Measurements from ENCODE around the gene TPT1. TPM values are rescaled to one million over a fixed set of nuclear protein-coding genes. Genes with fewer than 3 reads are reported as not detected.
A peak's percentile ranks its signal among the peaks of the same experiment; 100 is the strongest.
"Not testable (repeated sequence)": the region's sequence is repeated elsewhere in the genome, so short reads cannot be mapped to it uniquely, and the experiment has no call there.

Gene TPT1
- over 10,000 TPM in 1 of 12 donors, 1,000 to 10,000 TPM in 10, 100 to 1,000 TPM in 1; 939 to 10,110 (median 8,602) TPM for polyA plus RNA-seq (ENCODE audit: insufficient read length in 12 of 12)
- long read RNA-seq, donor 1, full-length matches to known transcripts: 4,333 of 5,417 reads
- long read RNA-seq, donor 1, partial matches to known transcripts: 934 of 5,417 reads
- long read RNA-seq, donor 1, other reads (novel, unspliced or antisense): 150 of 5,417 reads
- long read RNA-seq, donor 2, full-length matches to known transcripts: 2,905 of 3,628 reads
- long read RNA-seq, donor 2, partial matches to known transcripts: 610 of 3,628 reads
- long read RNA-seq, donor 2, other reads (novel, unspliced or antisense): 113 of 3,628 reads
- long read RNA-seq, donor 3, full-length matches to known transcripts: 2,340 of 2,730 reads
- long read RNA-seq, donor 3, partial matches to known transcripts: 306 of 2,730 reads
- long read RNA-seq, donor 3, other reads (novel, unspliced or antisense): 84 of 2,730 reads
- long read RNA-seq, donor 4, full-length matches to known transcripts: 1,991 of 2,287 reads
- long read RNA-seq, donor 4, partial matches to known transcripts: 251 of 2,287 reads
- long read RNA-seq, donor 4, other reads (novel, unspliced or antisense): 45 of 2,287 reads
- long read RNA-seq, donor 5, full-length matches to known transcripts: 2,486 of 3,078 reads
- long read RNA-seq, donor 5, partial matches to known transcripts: 515 of 3,078 reads
- long read RNA-seq, donor 5, other reads (novel, unspliced or antisense): 77 of 3,078 reads
- long read RNA-seq, donor 6, full-length matches to known transcripts: 2,813 of 3,291 reads
- long read RNA-seq, donor 6, partial matches to known transcripts: 398 of 3,291 reads
- long read RNA-seq, donor 6, other reads (novel, unspliced or antisense): 80 of 3,291 reads
- long read RNA-seq, donor 7, full-length matches to known transcripts: 2,218 of 2,567 reads
- long read RNA-seq, donor 7, partial matches to known transcripts: 284 of 2,567 reads
- long read RNA-seq, donor 7, other reads (novel, unspliced or antisense): 65 of 2,567 reads
- long read RNA-seq, donor 8, full-length matches to known transcripts: 3,425 of 4,036 reads
- long read RNA-seq, donor 8, partial matches to known transcripts: 480 of 4,036 reads
- long read RNA-seq, donor 8, other reads (novel, unspliced or antisense): 131 of 4,036 reads
- long read RNA-seq, donor 9, full-length matches to known transcripts: 2,746 of 3,319 reads
- long read RNA-seq, donor 9, partial matches to known transcripts: 497 of 3,319 reads
- long read RNA-seq, donor 9, other reads (novel, unspliced or antisense): 76 of 3,319 reads
- long read RNA-seq, donor 10, full-length matches to known transcripts: 3,400 of 3,961 reads
- long read RNA-seq, donor 10, partial matches to known transcripts: 477 of 3,961 reads
- long read RNA-seq, donor 10, other reads (novel, unspliced or antisense): 84 of 3,961 reads
- long read RNA-seq, donor 11, full-length matches to known transcripts: 3,996 of 4,760 reads
- long read RNA-seq, donor 11, partial matches to known transcripts: 630 of 4,760 reads
- long read RNA-seq, donor 11, other reads (novel, unspliced or antisense): 134 of 4,760 reads

GRCh38 chr13:45341034-45341798 is at the start of gene TPT1:
TPT1 (minus strand) TSS chr13:45341183; CDS start chr13:45341069, 114 bp downstream.
- DNase-seq: peak; percentile 99

DNA sequence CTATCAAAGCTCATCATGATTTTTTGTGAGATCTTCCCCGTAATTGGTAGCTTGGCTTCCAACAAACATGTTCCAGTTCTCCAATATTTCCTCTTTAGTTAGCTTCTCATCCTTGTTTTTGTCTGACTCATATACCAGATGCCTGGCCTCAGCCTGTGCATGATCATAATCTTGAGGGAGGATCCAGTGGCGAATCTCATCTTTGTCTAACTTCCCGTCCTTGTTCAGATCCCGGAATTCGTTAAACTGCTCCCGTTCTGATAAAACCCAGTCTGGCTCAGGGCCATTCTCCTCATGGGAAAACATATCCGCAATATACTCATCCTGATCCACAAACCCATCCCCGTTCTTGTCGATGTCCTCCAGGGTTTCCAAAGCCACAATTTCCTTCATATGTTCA is 49.4 kb upstream of the TPT1 start:
- DNase-seq: not testable (repeated sequence)

- no peak for DNase-seq
These were observed 47.7 kb upstream of the TPT1 start for GRCh38 chr13:45388664-45389063.

DNA sequence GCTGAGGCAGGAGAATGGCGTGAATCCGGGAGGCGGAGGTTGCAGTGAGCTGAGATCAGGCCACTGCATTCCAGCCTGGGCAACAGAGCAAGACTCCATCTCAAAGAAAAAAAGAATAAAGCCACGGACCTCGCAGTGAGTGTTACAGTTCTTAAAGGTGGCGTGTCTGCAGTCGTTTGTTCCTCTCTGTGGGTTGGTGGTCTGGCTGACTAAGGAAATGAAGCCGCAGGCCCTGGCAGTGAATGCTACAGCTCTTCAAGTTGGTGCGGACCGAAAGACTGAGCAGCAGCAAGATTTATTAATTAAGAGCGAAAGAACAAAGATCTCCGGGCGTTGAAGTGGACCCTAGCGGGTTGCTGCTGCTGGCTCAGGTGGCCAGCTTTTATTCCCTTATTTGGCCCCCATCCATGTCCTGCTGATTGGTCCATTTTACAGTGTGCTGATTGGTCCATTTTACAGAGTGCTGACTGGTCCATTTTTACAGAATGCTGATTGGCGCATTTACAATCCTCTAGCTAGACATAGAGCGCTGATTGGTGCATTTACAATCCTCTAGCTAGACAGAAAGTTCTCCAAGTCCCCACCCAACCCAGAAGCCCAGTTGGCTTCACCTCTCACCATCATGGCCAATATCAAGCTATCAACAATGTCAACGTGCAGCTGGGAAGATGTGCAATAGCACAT is 46.1 kb upstream of the TPT1 start:
- not testable (repeated sequence) for DNase-seq

DNA sequence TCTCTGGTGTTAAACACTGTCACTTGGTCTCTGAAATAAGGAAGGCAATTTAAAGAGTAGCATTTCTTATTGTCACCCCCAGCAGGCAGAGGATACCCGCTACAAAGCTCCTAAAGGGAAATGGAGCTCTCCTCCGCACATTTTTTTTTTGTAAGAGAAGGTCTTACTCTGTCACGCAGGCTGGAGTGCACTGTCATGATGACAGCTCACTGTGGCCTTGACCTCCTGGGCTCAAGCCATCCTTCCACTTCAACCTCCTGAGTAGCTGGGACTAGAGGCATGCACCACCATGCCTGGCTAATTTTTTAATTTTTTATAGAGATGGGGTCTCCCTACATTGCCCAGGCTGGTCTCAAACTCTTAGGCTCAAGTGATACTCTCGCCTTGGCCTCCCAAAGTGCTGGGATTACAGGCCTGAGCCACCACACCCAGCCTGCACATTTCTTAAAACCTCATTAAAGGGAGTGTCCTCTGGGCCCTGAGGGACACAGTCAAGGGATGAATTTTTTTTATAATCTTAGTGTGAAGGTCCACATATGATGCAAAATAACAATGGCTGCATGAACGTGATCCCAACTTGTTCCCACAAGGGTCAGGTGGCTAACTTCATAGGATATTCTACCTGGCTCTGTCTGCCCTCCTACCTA is 45.0 kb upstream of the TPT1 start:
- DNase-seq: no peak

DNA sequence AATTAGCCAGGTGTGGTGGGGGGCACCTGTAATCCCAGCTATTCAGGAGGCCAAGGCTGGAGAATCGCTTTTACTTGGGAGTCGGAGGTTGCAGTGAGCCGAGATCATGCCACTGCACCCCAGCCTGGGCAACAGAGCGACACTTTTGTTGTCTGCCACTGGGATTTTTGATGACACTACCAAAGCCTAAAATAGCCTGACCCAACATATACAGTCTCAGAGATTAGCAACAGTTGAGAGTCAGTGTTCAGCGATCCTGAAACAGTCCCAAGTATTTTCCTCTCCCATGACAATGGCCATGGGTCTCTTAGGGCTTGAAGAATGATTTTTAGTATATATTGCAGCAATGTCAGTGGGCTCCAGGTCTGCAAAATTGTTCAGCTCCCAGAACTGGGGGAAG is 44.3 kb upstream of the TPT1 start:
- DNase-seq: no peak

- no peak for DNase-seq
These were observed 43.6 kb upstream of the TPT1 start for GRCh38 chr13:45384474-45385174.

DNA sequence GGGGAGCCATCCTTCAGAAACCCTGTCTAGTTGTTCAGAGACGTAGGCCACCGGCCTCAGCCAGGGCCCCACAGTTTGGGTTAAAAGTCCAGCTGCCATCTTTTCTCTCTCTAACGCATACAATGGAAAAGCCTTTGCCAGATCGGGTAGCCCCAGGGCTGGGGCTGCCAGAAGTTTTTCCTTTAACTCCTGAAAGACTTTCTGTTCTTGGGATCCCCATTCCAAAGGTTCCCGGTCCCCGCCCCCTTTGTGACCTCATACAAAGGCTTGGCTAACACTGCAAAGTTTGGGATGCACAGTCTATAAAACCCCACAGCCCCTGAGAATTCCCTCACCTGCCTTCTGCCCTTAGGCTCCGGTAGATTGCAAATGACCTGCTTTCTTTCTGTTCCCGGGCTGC is 41.8 kb upstream of the TPT1 start:
- DNase-seq: not testable (repeated sequence)

- no peak for DNase-seq
These were observed 40.2 kb upstream of the TPT1 start for GRCh38 chr13:45381196-45381595.

GRCh38 chr13:45380708-45381107 is 39.7 kb upstream of the TPT1 start:
- not testable (repeated sequence) for DNase-seq

DNA sequence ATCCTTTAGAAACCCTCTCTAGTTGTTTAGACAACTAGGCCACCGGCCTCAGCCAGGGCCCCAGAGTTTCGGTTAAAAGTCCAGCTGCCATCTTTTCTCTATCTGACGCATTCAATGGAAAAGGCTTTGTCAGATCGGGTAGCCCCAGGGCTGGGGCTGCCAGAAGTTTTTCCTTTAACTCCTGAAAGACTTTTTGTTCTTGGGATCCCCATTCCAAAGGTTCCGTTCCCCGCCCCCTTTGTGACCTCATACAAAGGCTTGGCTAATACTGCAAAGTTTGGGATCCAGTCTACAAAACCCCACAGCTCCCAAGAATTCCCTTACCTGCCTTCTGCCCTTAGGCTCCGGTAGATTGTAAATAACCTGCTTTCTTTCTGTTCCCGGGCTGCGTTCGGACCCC is 38.5 kb upstream of the TPT1 start:
- DNase-seq: not testable (repeated sequence)

GRCh38 chr13:45378786-45379185 is 37.8 kb upstream of the TPT1 start:
- not testable (repeated sequence) for DNase-seq

DNA sequence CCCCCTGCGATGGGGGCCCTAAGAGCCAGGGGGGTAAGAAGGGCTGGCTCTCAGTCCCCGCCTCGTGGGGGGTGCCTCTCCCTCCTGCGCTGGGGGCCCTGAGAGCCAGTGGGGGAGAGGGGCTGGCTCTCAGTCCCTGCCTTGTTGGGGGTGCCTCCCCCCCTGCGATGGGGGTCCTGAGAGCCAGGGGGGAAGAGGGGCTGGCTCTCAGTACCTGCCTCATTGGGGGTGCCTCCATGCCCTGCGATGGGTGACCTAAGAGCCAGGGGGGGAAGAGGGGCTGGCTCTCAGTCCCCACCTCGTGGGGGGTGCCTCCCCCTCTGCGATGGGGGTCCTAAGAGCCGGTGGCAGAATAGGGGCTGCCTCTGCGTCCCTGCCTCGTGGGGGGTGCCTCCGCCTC is 36.3 kb upstream of the TPT1 start:
- DNase-seq: not testable (repeated sequence)

DNA sequence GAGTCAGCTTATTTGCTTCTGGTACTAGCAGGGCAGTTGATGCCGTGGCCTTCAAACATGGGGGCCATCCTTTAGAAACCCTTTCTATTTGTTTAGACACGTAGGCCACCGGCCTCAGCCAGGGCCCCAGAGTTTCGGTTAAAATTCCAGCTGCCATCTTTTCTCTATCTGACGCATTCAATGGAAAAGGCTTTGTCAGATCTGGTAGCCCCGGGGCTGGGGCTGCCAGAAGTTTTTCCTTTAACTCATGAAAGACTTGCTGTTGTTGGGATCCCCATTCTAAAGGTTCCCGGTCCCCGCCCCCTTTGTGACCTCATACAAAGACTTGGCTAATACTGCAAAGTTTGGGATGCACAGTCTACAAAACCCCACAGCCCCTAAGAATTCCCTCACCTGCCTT is 35.7 kb upstream of the TPT1 start:
- DNase-seq: not testable (repeated sequence)

DNA sequence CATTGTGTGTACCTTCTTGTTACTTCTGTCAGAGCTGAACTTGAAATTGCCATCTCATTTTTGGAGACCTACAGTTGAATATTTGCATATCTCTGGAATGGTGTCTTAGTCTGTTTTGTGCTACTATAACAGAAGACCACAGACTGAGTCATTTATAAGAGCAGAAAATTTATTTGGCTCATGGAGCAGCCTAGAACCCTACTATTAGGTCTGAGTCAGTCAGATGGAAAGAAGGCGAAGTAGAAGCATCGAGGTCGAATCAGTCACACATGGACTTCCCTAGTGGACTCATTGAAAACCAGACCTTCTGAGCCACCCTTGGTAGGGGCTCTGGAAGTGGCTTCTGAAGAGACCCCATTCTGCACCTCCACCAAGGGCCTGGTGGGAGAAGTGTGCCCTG is 33.9 kb upstream of the TPT1 start:
- DNase-seq: no peak

- DNase-seq: no peak
These were observed 32.2 kb upstream of the TPT1 start for GRCh38 chr13:45373162-45373547.

- DNase-seq: no peak
These were observed 31.5 kb upstream of the TPT1 start for GRCh38 chr13:45372189-45373161.
